PC-3 (cell line): Measurements from ENCODE around the gene ANKFN1.

Experiments
- EZH2 ChIP-seq: fragments of 300-600 bp; sonication (generic); IDR thresholded peaks from one replicate; pipeline ENCODE4 v1.6.1; 2017; ENCODE audit warnings: antibody characterized with exemption, mild to moderate bottlenecking, low read length; ENCODE audit not compliant: unreplicated experiment
- EZH2phosphoT487 ChIP-seq: fragments of 300-600 bp; sonication (generic); IDR thresholded peaks from 2 replicates; pipeline ENCODE4 v1.6.1; 2018; ENCODE audit warnings: mild to moderate bottlenecking, antibody characterized with exemption, low read length, borderline replicate concordance
- TF ChIP-seq, protein P1 (sequence below): fragments of 300-600 bp; sonication (generic); conservative IDR thresholded peaks from 2 replicates; pipeline ENCODE4 v1.5.1; 2017; ENCODE audit warnings: antibody characterized with exemption, low read depth, mild to moderate bottlenecking, low read length

DNA sequence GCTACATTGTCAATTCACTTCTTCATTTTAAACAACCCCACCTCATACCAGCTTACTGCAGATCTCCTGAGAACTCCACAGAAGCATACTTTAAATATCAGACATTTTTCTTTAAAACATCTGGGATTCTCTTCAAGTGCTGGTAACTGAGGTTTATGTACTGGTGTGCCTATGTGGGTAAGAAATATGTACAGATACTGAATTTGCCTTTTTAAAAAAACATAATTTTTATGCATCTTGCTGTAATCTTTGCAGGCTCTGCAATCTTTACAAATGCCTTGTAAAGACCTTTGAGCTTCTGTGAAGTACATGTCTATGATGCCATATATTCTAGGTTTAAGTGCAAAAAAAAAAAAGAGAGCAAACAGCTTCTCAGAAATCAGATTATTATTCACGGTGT, 312.6 kb downstream of the ANKFN1 start:
- TF ChIP-seq EZH2 = no peak
- TF ChIP-seq, protein P1, sequence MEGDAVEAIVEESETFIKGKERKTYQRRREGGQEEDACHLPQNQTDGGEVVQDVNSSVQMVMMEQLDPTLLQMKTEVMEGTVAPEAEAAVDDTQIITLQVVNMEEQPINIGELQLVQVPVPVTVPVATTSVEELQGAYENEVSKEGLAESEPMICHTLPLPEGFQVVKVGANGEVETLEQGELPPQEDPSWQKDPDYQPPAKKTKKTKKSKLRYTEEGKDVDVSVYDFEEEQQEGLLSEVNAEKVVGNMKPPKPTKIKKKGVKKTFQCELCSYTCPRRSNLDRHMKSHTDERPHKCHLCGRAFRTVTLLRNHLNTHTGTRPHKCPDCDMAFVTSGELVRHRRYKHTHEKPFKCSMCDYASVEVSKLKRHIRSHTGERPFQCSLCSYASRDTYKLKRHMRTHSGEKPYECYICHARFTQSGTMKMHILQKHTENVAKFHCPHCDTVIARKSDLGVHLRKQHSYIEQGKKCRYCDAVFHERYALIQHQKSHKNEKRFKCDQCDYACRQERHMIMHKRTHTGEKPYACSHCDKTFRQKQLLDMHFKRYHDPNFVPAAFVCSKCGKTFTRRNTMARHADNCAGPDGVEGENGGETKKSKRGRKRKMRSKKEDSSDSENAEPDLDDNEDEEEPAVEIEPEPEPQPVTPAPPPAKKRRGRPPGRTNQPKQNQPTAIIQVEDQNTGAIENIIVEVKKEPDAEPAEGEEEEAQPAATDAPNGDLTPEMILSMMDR = no peak
- no peak for TF ChIP-seq EZH2phosphoT487
